ENCODE measurements around the gene SORCS2.

DNA sequence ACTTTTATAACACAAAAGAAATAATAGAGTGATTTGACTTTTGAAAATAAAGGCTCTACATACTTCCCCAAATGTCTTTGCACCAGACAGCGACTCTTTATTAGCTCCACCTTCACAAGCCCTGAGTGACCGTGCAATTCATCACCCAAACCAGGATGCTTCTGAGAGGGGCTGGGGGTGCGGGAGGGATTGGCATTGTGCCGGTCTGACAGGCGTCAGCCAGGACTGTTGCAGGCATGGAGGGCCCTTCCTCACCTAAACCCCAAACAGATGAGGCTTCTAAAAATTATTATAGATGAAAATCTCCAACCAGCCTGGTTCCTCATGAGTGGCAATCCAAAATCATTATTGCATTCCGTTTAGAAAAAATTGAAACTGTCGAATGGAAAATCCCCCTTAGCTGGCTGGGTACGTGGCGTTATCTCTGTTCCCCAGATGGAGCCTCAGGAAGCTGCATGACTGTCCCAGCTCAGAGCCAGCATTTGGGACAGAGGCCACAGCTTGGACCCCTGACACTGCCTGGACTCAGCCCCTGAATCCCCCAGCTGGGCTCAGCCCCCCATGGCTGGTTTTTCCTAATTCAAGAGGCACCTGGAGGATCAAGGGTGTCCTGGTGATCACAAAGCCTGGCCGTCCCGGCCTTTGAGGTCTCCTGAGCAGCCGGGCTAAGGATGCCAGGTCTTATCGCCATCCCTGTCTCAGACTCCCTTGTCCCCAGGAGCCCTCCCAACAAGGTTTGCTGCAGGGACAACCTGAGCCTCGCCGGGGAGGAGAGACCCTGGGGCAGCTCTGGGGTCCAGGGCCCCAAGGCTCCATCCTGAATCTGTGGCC, 60.4 kb downstream of the SORCS2 start:
- TF ChIP-seq GATA1 (IDR thresholded peaks at IDR 0.05; ENCODE audit: low read depth, low read length) = no peak
- no peak for TF ChIP-seq POLR2A (IDR thresholded peaks at IDR 0.05; ENCODE audit: low read length)
